GM18519 (cell line): ENCODE data around the gene ST3GAL4.
"Not testable (repeated sequence)": the region's sequence is repeated elsewhere in the genome, so short reads cannot be mapped to it uniquely, and the experiment has no call there.

Experiments used
- ATAC-seq: cut with Tn5 transposase; IDR thresholded peaks from one replicate; pipeline ENCODE4 v1.9.1; 2021; ENCODE audit warnings: mild to moderate bottlenecking, moderate library complexity; ENCODE audit not compliant: unreplicated experiment, low FRiP score

The ST3GAL4 gene

GRCh38 chr11:126344141-126345080 lies 11.1 kb upstream of the ST3GAL4 start:
- ATAC-seq, result no peak

GRCh38 chr11:126345283-126345682 lies 10.2 kb upstream of the ST3GAL4 start:
- no peak for ATAC-seq

- ATAC-seq, result no peak
These were observed 9.5 kb upstream of the ST3GAL4 start for GRCh38 chr11:126345759-126346585.

GRCh38 chr11:126346586-126346940 lies 8.9 kb upstream of the ST3GAL4 start:
- no peak for ATAC-seq

GRCh38 chr11:126346946-126347345 lies 8.5 kb upstream of the ST3GAL4 start:
- ATAC-seq, result not testable (repeated sequence)

GRCh38 chr11:126347751-126348668 lies 7.5 kb upstream of the ST3GAL4 start:
- no peak for ATAC-seq

- ATAC-seq, result no peak
These were observed 6.5 kb upstream of the ST3GAL4 start for GRCh38 chr11:126348806-126349582.

- no peak for ATAC-seq
These were observed 4.7 kb upstream of the ST3GAL4 start for GRCh38 chr11:126350836-126351235.

- ATAC-seq, result no peak
These were observed 3.3 kb upstream of the ST3GAL4 start for GRCh38 chr11:126352163-126352562.

- peak; percentile 34 for ATAC-seq
These were observed 2.3 kb upstream of the ST3GAL4 start for GRCh38 chr11:126352934-126353801.

- peak; percentile 25 for ATAC-seq
These were observed 709 bp upstream of the ST3GAL4 start for GRCh38 chr11:126354631-126355323.

- no peak for ATAC-seq
These were observed 726 bp downstream of the ST3GAL4 start for GRCh38 chr11:126355926-126356897.

- no peak for ATAC-seq
These were observed 1.8 kb downstream of the ST3GAL4 start for GRCh38 chr11:126357055-126357962.

GRCh38 chr11:126357969-126358762 lies 2.7 kb downstream of the ST3GAL4 start:
- no peak for ATAC-seq

- ATAC-seq, result no peak
These were observed 3.3 kb downstream of the ST3GAL4 start for GRCh38 chr11:126358763-126359160.
